ENCODE measurements around the gene PCNX4. TPM values are rescaled to one million over a fixed set of nuclear protein-coding genes. Genes with fewer than 3 reads are reported as not detected.
"Not testable (repeated sequence)": the region's sequence is repeated elsewhere in the genome, so short reads cannot be mapped to it uniquely, and the experiment has no call there.

Gene PCNX4
- total RNA-seq, 1 donor from 2014 or later, result 57.2 TPM

- Mint-ChIP-seq H3K4me1 (ENCODE audit: low read depth) (peaks cover 55% of the 10 kb centered on the region), H3K27ac (ENCODE audit: unreplicated experiment) (peak overlapping the region; percentile 99), H3K4me3 (ENCODE audit: unreplicated experiment) (peak overlapping the region; percentile 93)
Observed at GRCh38 chr14:60093606-60094005, 1.9 kb downstream of the PCNX4 start.

GRCh38 chr14:60094306-60094897 lies 2.7 kb downstream of the PCNX4 start:
- H3K4me3 Mint-ChIP-seq (ENCODE audit: unreplicated experiment), result peak overlapping the region; percentile 93
- no peak for DNase-seq (ENCODE audit: low spot score)
- peaks cover 8% of the 10 kb centered on the region for H3K36me3 Mint-ChIP-seq (ENCODE audit: low read depth)
- no peaks in the 10 kb centered on the region for H3K9me3 Mint-ChIP-seq (ENCODE audit: low read depth)
- H3K4me1 Mint-ChIP-seq (ENCODE audit: low read depth), result peaks cover 55% of the 10 kb centered on the region
- H3K27ac Mint-ChIP-seq (ENCODE audit: unreplicated experiment), result peak overlapping the region; percentile 99
- H3K27me3 Mint-ChIP-seq (ENCODE audit: low read depth), result no peaks in the 10 kb centered on the region
- TF ChIP-seq, protein P1, sequence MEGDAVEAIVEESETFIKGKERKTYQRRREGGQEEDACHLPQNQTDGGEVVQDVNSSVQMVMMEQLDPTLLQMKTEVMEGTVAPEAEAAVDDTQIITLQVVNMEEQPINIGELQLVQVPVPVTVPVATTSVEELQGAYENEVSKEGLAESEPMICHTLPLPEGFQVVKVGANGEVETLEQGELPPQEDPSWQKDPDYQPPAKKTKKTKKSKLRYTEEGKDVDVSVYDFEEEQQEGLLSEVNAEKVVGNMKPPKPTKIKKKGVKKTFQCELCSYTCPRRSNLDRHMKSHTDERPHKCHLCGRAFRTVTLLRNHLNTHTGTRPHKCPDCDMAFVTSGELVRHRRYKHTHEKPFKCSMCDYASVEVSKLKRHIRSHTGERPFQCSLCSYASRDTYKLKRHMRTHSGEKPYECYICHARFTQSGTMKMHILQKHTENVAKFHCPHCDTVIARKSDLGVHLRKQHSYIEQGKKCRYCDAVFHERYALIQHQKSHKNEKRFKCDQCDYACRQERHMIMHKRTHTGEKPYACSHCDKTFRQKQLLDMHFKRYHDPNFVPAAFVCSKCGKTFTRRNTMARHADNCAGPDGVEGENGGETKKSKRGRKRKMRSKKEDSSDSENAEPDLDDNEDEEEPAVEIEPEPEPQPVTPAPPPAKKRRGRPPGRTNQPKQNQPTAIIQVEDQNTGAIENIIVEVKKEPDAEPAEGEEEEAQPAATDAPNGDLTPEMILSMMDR (IDR thresholded peaks at IDR 0.05), result no peak

More at GRCh38 chr14:60093606-60094005, 1.9 kb downstream of the PCNX4 start:
- no peaks in the 10 kb centered on the region for H3K9me3 Mint-ChIP-seq (ENCODE audit: low read depth)
- TF ChIP-seq, protein P1 (IDR thresholded peaks at IDR 0.05), result no peak
- no peak for DNase-seq (ENCODE audit: low spot score)
- peaks cover 8% of the 10 kb centered on the region for H3K36me3 Mint-ChIP-seq (ENCODE audit: low read depth)
- H3K27me3 Mint-ChIP-seq (ENCODE audit: low read depth), result no peaks in the 10 kb centered on the region

GRCh38 chr14:60095231-60095630 lies 3.5 kb downstream of the PCNX4 start:
- peaks cover 10% of the 10 kb centered on the region for H3K36me3 Mint-ChIP-seq (ENCODE audit: low read depth)
- H3K4me3 Mint-ChIP-seq (ENCODE audit: unreplicated experiment), result peak overlapping the region; percentile 38
- TF ChIP-seq, protein P1 (IDR thresholded peaks at IDR 0.05), result no peak
- H3K27ac Mint-ChIP-seq (ENCODE audit: unreplicated experiment), result peak overlapping the region; percentile 63
- H3K27me3 Mint-ChIP-seq (ENCODE audit: low read depth), result no peaks in the 10 kb centered on the region
- no peaks in the 10 kb centered on the region for H3K9me3 Mint-ChIP-seq (ENCODE audit: low read depth)
- H3K4me1 Mint-ChIP-seq (ENCODE audit: low read depth), result peaks cover 55% of the 10 kb centered on the region
- no peak for DNase-seq (ENCODE audit: low spot score)

DNA sequence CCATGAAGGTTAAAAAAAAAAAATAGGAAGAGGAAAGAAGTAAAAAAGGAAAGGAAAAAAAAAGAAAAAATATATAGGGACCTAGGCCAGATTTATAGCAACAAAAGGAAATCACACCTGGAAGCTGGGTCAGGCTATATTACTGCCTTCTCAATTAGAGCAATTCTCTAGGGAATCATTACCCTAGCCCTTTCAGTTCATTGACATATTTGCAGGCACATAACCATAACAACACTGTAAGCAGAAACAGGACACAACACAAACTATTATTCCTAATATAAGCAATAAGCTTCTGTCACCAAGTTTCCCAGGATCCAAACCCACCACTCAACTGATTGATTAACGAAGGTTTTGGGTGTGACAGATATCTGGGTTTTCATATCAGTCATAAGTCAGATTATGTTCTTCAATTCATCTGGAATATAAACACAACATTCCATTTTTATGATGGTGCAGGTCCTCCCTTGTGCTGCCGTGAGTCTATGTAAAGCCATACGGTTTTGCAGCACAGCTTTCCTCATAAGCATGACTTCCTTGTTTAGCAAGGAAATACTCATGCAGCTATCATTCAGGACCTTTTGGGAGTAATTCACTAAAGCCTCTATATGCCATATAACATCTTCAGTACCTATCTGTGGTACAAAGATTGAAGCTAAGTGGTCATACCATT lies 4.2 kb downstream of the PCNX4 start:
- no peak overlapping the region for H3K4me3 Mint-ChIP-seq (ENCODE audit: unreplicated experiment)
- no peaks in the 10 kb centered on the region for H3K9me3 Mint-ChIP-seq (ENCODE audit: low read depth)
- TF ChIP-seq, protein P1 (IDR thresholded peaks at IDR 0.05), result no peak
- DNase-seq (ENCODE audit: low spot score), result no peak
- peak overlapping the region; percentile 62 for H3K27ac Mint-ChIP-seq (ENCODE audit: unreplicated experiment)
- H3K36me3 Mint-ChIP-seq (ENCODE audit: low read depth), result peaks cover 10% of the 10 kb centered on the region
- no peaks in the 10 kb centered on the region for H3K27me3 Mint-ChIP-seq (ENCODE audit: low read depth)
- H3K4me1 Mint-ChIP-seq (ENCODE audit: low read depth), result peaks cover 54% of the 10 kb centered on the region

GRCh38 chr14:60097974-60098373 lies 6.3 kb downstream of the PCNX4 start:
- H3K27me3 Mint-ChIP-seq (ENCODE audit: low read depth), result no peaks in the 10 kb centered on the region
- no peak overlapping the region for H3K27ac Mint-ChIP-seq (ENCODE audit: unreplicated experiment)
- no peaks in the 10 kb centered on the region for H3K9me3 Mint-ChIP-seq (ENCODE audit: low read depth)
- no peak overlapping the region for H3K4me3 Mint-ChIP-seq (ENCODE audit: unreplicated experiment)
- DNase-seq (ENCODE audit: low spot score), result no peak
- H3K4me1 Mint-ChIP-seq (ENCODE audit: low read depth), result peaks cover 65% of the 10 kb centered on the region
- peaks cover 10% of the 10 kb centered on the region for H3K36me3 Mint-ChIP-seq (ENCODE audit: low read depth)
- TF ChIP-seq, protein P1 (IDR thresholded peaks at IDR 0.05), result no peak

- not testable (repeated sequence) for H3K36me3 Mint-ChIP-seq (ENCODE audit: low read depth); H3K27me3 Mint-ChIP-seq (ENCODE audit: low read depth); H3K27ac Mint-ChIP-seq (ENCODE audit: unreplicated experiment); H3K9me3 Mint-ChIP-seq (ENCODE audit: low read depth); H3K4me3 Mint-ChIP-seq (ENCODE audit: unreplicated experiment); DNase-seq (ENCODE audit: low spot score)
- H3K4me1 Mint-ChIP-seq (ENCODE audit: low read depth), result peaks cover 52% of the 10 kb centered on the region
Observed at GRCh38 chr14:60099855-60100254, 8.1 kb downstream of the PCNX4 start.

All from chondrocyte (in vitro differentiated cells).